Measurements from ENCODE around the gene ZNF827.

GRCh38 chr4:145762719-145763118 lies 175.9 kb downstream of the ZNF827 start:
- TF ChIP-seq, protein P1, sequence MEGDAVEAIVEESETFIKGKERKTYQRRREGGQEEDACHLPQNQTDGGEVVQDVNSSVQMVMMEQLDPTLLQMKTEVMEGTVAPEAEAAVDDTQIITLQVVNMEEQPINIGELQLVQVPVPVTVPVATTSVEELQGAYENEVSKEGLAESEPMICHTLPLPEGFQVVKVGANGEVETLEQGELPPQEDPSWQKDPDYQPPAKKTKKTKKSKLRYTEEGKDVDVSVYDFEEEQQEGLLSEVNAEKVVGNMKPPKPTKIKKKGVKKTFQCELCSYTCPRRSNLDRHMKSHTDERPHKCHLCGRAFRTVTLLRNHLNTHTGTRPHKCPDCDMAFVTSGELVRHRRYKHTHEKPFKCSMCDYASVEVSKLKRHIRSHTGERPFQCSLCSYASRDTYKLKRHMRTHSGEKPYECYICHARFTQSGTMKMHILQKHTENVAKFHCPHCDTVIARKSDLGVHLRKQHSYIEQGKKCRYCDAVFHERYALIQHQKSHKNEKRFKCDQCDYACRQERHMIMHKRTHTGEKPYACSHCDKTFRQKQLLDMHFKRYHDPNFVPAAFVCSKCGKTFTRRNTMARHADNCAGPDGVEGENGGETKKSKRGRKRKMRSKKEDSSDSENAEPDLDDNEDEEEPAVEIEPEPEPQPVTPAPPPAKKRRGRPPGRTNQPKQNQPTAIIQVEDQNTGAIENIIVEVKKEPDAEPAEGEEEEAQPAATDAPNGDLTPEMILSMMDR (IDR thresholded peaks at IDR 0.05), result no peak
- TF ChIP-seq POLR2A (IDR thresholded peaks at IDR 0.05), result no peak
